Thyroid gland (tissue), 4 donors: ENCODE results near the gene ACVR1B.

ENCODE experiments used
- POLR2A ChIP-seq, 2 donors: fragments of 450-650 bp; IDR thresholded peaks; one replicate each; pipeline ENCODE4 v1.6.1; 2017; ENCODE audit warnings: antibody characterized with exemption in 2 of 2, mild to moderate bottlenecking in 2 of 2, moderate library complexity in 1 of 2
- TF ChIP-seq, protein P1 (sequence below), 6 experiments: fragments of 200-600 bp in 3 of 6; fragments of 450-650 bp in 3 of 6; sonication (generic) in 3 of 6; IDR thresholded peaks; one replicate each; pipeline ENCODE4 v1.5.1; 2016 to 2019; ENCODE audit warnings: antibody characterized with exemption in 6 of 6, mild to moderate bottlenecking in 2 of 6, inconsistent platforms in 1 of 6, moderate library complexity in 1 of 6

DNA sequence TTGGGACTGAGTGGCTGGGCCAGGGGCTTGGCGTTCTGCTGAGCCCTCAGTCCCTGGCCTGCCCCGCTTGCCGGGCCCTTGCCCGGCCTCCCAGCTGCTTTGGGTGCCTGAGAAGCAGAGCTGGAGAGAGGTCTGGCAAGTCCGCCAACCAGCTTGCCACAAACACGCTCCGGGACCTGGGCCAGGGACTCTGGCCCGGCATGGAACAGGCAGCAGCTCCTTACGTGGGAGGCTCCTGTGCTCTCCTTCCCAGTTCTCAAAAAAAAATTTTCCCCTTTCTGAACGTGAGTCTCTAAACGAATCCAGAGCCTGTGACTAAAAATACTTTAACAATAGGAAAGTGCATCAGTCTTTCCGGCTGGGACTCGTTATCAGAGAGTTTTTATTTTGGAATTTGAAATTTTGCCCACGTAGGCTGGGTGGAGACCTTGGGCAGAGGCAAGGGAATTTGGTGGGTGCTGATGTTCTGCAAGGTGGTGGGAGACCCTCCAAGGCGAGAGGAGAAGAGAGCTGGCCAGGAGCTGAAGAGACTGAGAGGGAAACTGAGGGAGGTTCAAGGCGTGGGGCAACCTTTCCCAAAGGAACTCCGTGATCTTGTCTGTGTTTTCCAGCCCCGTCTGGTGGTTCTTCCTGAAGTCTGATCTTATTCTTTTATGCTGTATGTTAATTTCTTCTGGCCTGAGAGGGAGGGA lies 92.9 kb downstream of the ACVR1B start:
- peak in 1 of 2 donors; percentile 43 for TF ChIP-seq POLR2A (IDR thresholded peaks at IDR 0.05)
- TF ChIP-seq, protein P1, sequence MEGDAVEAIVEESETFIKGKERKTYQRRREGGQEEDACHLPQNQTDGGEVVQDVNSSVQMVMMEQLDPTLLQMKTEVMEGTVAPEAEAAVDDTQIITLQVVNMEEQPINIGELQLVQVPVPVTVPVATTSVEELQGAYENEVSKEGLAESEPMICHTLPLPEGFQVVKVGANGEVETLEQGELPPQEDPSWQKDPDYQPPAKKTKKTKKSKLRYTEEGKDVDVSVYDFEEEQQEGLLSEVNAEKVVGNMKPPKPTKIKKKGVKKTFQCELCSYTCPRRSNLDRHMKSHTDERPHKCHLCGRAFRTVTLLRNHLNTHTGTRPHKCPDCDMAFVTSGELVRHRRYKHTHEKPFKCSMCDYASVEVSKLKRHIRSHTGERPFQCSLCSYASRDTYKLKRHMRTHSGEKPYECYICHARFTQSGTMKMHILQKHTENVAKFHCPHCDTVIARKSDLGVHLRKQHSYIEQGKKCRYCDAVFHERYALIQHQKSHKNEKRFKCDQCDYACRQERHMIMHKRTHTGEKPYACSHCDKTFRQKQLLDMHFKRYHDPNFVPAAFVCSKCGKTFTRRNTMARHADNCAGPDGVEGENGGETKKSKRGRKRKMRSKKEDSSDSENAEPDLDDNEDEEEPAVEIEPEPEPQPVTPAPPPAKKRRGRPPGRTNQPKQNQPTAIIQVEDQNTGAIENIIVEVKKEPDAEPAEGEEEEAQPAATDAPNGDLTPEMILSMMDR (IDR thresholded peaks at IDR 0.05) = no peak
